GM10266 (cell line): ENCODE results near the gene GIGYF2.

Experiments
- DNase-seq: peaks from one replicate; pipeline ENCODE4 v3.0.0; 2012; ENCODE audit errors: extremely low spot score
- TF ChIP-seq, protein P1 (sequence below): IDR thresholded peaks from 2 replicates; pipeline ENCODE4 v1.5.1; 2012; ENCODE audit warnings: mild to moderate bottlenecking, low read depth; ENCODE audit not compliant: control insufficient read depth, insufficient read depth; ENCODE audit errors: missing control alignments

GIGYF2 gene

DNA sequence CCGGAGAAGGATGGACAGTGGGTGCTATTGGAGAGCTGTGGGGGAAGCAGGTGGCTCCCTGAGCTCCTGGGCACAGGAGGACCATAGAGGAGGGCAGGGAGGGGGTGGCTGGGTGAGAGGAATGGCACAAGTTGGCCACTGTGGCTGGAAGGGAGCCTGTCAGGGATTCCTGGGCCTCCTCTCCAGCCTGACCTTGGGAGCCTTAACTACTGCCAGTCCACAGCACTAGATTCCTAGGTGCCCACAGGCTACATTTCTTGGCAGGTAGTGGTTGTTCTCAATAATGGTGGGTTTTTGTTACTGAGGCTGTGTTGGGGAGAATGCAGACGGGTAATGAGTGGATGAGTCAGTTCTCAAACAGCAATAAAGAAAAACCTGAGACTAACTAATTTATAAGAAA, 37.8 kb upstream of the GIGYF2 start:
- no peak for DNase-seq
- TF ChIP-seq, protein P1, sequence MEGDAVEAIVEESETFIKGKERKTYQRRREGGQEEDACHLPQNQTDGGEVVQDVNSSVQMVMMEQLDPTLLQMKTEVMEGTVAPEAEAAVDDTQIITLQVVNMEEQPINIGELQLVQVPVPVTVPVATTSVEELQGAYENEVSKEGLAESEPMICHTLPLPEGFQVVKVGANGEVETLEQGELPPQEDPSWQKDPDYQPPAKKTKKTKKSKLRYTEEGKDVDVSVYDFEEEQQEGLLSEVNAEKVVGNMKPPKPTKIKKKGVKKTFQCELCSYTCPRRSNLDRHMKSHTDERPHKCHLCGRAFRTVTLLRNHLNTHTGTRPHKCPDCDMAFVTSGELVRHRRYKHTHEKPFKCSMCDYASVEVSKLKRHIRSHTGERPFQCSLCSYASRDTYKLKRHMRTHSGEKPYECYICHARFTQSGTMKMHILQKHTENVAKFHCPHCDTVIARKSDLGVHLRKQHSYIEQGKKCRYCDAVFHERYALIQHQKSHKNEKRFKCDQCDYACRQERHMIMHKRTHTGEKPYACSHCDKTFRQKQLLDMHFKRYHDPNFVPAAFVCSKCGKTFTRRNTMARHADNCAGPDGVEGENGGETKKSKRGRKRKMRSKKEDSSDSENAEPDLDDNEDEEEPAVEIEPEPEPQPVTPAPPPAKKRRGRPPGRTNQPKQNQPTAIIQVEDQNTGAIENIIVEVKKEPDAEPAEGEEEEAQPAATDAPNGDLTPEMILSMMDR = no peak

DNA sequence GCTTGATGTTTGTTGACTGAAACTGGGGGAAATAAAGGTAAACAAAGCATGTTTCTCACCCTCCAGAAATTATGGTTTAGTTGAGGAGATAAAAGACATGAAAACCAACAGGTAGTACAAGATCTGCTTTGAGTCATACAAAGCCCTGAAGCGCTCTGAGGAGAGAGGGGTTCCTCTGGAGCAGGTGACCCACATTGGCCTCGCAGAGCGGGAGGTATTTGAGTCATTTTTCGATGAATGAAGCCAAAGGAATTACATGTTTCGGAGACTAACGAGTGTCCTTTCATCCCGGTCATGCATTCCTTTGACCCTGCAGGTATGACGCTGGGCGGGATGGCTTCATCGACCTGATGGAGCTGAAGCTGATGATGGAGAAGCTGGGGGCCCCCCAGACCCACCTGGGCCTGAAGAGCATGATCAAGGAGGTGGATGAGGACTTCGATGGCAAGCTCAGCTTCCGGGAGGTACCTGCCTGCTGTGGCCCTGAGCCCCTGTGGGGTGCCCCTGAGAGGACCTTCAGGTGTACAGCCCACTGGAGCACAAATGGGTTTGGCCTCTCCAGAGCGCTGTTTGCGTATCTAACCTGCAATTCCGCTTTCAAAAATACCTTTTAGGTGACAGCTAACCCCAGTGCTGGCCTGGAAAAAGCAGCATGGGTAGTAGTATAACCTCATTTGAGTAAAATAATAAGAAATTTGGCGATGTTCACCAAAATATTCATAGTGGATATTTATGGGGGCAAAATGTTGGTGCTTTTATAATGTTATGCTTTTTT, 34.5 kb upstream of the GIGYF2 start:
- DNase-seq = no peak
- TF ChIP-seq, protein P1 = no peak

DNA sequence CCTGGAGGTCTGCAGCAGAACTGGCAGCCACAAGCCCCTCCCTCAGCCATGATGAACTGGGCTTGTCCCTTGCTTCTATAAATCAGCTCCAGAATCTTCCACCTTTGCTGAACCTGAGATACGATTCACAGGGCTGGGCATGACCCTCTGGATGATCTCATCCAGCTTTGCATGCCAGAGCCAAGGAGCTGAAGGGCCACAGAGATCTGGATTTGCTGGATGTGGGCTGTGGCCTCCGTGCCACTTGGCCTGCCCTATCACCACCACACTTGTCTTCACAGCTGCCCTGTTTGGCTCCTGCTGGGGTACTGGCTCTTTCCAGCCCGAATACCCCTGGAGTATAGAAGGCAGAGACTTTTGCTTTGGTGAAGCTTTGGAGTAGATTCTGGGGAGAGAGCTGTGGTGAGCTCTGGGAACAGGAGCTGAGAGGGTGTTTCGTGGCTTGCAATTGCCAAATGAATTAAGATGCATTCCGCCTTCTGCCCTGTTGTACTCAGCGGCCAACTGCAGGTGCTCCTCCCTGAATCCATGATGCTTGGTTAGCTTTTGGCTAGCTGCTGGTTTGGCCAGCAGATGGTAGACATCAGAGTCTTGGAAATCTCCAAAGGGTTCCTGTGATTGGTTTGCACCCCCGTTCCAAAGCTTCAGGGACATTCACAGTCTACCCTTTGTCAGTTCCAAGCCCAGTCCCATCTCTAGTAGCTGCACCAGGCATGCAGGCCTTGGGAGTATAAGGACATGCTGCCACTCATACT, 30.9 kb upstream of the GIGYF2 start:
- TF ChIP-seq, protein P1 = no peak
- no peak for DNase-seq

DNA sequence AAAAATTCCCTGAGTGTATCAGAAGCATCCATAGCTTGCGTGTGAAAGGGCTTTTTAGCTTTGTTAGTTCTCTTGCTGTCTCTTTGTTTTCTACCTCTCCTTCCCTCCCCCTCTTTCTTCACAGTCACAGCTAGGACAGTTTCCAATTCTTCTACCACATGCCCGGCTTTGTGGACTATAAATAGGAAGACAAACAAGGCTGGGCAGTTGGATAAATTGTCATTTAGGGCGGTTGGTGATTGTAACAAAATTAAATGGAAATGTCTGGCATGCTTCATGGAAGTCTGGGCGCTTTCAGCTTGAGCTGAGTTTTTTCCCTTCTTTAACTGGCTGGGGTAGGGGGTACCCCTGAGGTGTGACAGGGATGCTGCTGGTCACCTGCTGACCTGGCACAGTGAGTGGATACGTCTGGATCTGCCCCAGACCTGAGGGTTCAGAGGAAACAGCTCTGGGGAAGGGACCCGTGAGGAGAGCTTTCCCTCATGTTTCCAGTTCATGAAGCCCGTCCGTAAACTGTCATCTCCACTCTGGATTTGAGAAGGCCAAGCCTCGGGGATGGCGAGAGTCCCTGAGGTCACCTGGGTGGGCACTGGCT, 29.0 kb upstream of the GIGYF2 start:
- no peak for DNase-seq
- TF ChIP-seq, protein P1 = no peak

DNA sequence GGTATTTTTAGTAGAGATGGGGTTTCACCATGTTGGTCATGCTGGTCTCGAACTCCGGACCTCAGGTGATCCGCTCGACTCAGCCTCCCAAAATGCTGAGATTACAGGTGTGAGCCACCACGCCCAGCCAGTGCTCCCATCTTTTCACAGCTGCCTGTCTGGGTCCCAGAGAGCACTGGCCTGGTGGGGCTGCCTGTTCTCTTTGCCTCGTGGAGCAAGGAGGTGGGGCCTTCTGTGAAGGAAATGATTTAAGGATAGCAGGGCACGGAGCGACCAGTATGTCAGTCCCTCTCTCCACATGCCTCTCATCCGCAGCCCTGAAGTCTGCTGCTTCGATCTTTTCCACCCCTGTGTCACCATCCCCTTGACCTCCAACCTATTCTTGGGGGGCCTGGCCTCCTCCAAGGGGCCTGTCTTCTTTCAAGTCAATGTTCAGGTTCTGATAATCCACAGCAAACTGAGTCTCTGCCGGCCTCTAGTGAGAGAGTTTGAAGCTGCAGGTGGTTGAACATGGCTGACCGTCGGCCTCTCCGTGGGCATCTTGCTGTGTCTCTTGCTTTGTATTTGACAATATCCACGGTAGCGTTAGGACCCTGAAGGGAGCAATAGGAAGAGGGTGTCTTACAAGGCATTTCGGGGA, 28.2 kb upstream of the GIGYF2 start:
- no peak for DNase-seq
- TF ChIP-seq, protein P1 = peak; percentile 7

DNA sequence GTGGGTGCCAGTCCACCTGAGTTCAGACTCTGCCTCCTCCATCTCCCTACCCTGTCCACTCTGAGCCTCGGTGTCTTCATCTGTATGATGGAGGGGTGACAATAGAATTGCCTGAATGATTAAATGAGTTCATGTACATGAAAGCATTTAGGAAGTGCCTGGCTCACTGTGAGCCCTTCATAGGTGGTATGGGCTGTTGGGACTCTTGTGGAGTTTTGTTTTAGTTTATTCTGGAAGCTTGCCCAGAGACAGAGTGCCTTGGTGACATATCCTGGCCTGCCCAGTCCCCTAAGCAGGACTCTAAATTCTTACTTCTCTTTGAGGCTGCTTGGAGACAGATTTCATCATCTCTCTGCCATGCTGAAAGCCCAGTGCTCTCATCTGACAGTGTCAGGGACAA, 24.5 kb upstream of the GIGYF2 start:
- TF ChIP-seq, protein P1 = no peak
- DNase-seq = no peak

DNA sequence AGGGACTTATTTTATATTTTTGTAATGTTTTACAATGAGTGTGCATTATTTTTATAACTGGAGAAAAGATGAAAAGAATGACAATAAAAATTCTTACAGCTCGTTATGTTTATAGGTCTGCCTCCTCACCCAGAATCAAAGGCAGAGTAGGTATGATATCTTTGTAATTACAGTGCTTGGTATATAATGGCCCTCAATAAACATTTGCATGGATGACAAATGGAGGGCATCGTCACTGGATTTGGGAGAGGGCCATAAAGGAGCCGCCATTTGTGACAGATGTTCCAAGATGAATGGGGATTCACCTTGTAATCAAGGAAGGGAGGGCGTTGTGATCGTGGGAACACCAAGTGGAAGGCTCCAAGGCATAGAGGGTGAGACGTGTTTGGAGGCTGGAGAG, 22.6 kb upstream of the GIGYF2 start:
- TF ChIP-seq, protein P1 = no peak
- no peak for DNase-seq
